GM18858 (cell line): ENCODE results near the gene TMEM186.
"Not testable (repeated sequence)": the region's sequence is repeated elsewhere in the genome, so short reads cannot be mapped to it uniquely, and the experiment has no call there.

Experiments used
- ATAC-seq: cut with Tn5 transposase; IDR thresholded peaks from one replicate; pipeline ENCODE4 v1.9.1; 2021; ENCODE audit not compliant: unreplicated experiment

Gene TMEM186

DNA sequence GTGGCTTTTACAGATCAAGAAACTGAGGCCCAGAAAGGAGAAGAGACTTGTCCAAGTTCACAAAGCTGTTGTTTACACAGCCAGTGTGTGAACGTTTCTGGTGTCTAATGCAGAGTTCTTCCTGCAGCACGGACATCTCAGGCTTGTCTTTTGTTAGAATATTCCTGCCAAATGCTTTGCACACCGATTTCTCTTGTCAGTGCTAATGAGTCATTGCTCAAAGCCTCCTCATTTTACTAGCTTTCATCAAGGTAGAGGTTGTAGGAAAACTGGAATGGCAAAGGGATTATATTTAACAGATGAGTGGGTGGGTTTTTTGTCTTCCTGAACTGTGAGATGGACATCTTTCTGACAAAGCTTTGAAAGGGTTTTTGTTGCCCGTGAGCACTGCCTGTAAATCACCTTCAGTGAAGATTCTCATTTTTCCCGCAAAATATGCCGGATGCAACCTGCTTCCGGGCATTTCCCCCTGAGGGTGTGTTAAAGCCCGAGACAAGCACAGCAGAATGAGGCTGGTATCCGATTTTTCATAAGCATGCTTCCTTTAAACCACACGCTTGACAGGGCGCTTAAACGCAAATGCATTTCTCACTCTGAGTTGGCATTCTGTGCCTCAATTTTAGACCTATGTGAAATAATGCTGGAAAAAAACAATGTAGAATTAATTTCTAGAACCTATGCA, 14.9 kb upstream of the TMEM186 start:
- no peak for ATAC-seq

GRCh38 chr16:8808613-8809353, 11.3 kb upstream of the TMEM186 start:
- ATAC-seq, result no peak

DNA sequence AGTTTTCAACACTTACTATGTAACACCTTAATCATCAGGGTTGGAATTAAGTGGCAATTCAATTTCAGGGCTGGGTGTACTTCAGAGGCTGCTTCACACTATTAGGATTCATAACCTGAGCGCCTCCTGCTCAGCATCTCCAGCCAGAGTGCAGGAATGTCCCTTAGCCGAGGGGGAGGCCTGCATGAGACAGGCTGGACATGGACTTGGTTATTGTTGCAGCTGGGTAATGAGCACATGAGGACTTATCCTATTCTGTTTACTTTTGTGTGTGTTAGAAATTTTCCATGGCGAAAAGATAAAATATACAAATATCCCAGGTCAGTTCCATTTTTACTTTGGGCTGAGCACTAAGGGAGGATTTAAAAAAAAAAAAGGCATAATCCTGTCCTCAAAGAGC, 10.6 kb upstream of the TMEM186 start:
- ATAC-seq, result no peak

- ATAC-seq, result no peak
These were observed 9.8 kb upstream of the TMEM186 start for GRCh38 chr16:8807189-8807588.

DNA sequence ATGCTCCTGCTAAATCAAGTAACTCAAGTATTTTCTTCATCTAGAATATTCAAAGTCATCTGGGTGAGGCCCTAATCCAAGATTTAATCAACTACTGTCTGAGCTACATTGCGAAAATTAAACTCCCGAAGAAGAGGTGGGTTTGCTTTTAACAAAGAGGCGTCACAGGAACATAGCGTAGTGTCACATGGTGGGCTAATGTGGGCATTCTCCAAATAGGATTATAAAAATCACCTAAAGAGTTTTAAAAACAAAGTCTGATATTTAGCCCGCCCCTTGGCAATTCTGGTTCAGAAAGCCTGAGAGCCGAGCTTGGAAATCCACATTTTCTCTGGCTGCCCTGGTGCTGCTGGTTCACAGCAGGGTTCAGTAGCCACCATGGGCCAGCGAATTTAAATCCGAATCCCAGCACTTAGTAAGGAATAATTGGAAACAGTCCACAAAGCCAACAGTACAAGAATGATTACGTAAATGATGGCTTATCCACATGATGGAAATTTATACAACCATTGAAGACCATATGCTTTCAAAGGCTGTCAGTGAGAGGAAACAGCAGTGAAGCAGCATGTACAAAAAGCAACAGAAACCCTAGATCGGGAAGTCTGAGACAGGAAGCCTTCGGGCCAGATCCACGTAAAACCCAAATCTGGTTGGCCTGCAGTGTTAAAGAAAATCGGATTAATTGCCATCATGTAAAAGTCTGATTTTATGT, 9.0 kb upstream of the TMEM186 start:
- no peak for ATAC-seq

GRCh38 chr16:8804313-8804712, 6.9 kb upstream of the TMEM186 start:
- ATAC-seq, result no peak

- ATAC-seq, result not testable (repeated sequence)
These were observed 6.3 kb upstream of the TMEM186 start for GRCh38 chr16:8803733-8804132.

DNA sequence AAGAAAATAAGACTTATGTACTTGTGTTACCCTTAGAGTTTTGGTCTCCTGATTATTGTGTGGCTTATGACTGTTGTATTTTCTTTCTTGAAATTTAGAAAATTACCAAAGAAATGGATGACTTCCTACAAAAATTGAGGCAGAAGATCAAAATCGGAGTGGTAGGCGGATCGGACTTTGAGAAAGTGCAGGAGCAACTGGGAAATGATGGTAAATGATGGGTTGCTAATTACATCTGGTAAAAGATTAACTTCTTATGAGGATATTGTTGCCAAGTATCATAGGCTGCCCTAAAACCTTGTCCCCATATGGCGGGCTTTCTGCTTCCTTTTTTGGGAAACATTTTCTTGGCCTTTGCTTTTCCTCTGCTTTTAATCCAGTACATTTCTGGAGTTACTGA, 4.3 kb upstream of the TMEM186 start:
- no peak for ATAC-seq

- ATAC-seq, result no peak
These were observed 1.2 kb upstream of the TMEM186 start for GRCh38 chr16:8798535-8799157.

- no peak for ATAC-seq
These were observed 712 bp upstream of the TMEM186 start for GRCh38 chr16:8798174-8798527.

DNA sequence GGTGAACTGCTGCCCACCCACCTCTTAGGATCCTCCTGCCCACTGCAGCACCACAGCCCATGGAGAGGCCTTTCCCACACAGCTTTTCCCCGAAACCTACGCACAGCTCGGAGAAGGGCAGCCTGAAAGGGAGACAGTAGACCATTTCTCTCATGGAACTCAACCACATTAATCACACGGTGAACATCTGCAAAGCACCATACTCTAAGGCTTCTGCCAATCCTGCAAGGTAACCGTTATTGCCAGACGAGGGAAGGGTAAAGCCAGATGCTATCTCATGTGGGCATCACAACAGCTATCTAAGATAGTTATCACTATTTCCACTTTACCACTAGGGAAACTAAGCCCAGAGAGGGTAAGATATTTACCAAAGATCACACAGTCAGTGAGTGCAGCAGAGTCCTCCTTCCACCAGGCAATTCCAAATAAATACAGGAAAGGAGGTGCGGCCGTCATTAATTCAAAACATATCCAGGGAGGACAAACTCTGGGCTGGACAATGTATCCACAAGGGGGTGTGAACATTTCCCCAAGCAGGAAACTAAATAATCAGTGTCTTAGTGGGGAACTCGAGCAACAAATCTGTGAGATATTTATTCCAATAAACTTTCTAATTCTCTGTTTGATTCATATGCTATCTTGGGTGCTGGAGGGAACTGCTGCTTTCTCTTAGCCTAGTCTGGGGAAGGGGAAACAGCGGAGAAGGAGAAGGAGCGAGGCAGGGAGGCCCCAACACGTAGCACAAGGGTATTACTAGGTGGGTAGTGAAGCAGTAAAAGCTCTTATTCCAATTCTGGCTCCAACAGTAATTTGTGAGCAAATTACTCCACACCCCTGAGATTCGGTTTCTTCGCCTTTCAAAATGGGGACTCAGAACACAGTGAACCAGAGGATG, 723 bp downstream of the TMEM186 start:
- no peak for ATAC-seq

GRCh38 chr16:8795818-8796217, 1.6 kb downstream of the TMEM186 start:
- ATAC-seq, result no peak

DNA sequence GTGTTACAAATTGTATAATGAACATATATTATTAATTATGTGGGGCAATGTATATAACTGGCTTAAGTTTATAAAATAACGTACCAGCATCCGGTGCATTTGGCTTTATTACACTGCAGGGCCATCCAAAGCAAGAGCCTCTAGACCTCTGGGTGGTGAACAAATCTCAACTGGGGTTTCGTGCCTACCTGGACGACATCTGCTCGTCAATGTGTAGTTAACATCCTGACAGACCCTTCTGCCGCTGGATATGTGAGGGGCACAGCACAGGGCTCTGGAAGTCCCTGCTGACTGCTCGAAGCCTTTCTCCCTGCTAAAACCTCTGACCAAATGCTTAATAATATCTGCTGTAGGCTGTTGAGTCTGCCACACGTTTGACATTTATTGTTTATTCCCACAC, 2.3 kb downstream of the TMEM186 start:
- no peak for ATAC-seq

GRCh38 chr16:8788578-8789172, 8.8 kb downstream of the TMEM186 start:
- ATAC-seq, result no peak

- not testable (repeated sequence) for ATAC-seq
These were observed 11.1 kb downstream of the TMEM186 start for GRCh38 chr16:8786316-8786715.

- no peak for ATAC-seq
These were observed 12.0 kb downstream of the TMEM186 start for GRCh38 chr16:8785408-8785807.

GRCh38 chr16:8782673-8783072, 14.8 kb downstream of the TMEM186 start:
- no peak for ATAC-seq

GRCh38 chr16:8781797-8782196, 15.6 kb downstream of the TMEM186 start:
- ATAC-seq, result no peak

- no peak for ATAC-seq
These were observed 20.2 kb downstream of the TMEM186 start for GRCh38 chr16:8777217-8777616.

DNA sequence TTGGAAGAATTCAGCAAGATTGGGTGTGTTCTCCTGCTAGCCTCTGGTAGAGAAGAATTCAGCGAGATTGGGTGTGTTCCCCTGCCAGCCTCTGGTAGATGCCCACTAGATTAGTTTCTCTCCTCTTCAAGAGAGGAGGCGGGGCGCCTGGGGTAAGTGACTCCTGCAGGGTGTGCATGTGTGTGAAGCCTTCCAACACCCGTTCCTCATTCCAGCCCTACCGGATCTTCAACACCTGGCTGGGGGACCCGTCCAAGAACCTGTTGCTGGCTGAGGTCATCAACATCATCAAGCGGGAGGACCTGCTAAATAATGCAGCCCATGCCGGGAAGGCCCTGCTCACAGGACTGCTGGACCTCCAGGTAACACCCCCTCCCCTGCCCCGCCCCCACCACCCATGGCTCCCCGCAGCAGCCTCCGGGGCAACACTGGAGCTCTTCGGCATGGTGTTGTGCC, 21.3 kb downstream of the TMEM186 start:
- no peak for ATAC-seq
